HEK293 (cell line): Measurements from ENCODE around the gene OXA1L.

Experiments
- CTCF ChIA-PET: fragments of 350-600 bp; formaldehyde crosslinking; extraction: SDS; loops from one replicate; lab custom pipeline; 2021; ENCODE audit warnings: antibody characterized with exemption; lab: Yijun Ruan, JAX
- POLR2A ChIA-PET: fragments of 300-600 bp; formaldehyde crosslinking; extraction: SDS; loops from one replicate; lab custom pipeline; 2020; ENCODE audit warnings: antibody characterized with exemption, inconsistent platforms; lab: Yijun Ruan, JAX
- H3K27ac ChIP-seq: fragments of 200-500 bp; sonication (Bioruptor generic); 2 replicates; pipeline ENCODE4 v1.5.1; 2014; ENCODE audit warnings: low read depth, low read length, control low read depth, inconsistent platforms; ENCODE audit errors: extremely low read depth
- H3K36me3 ChIP-seq, 2 experiments: fragments of 200-500 bp in 1 of 2; sonication (Bioruptor generic) in 1 of 2; 1 replicate in 1 of 2; 2 replicates in 1 of 2; pipeline ENCODE4 v1.5.1; 2014 to 2017; ENCODE audit warnings: inconsistent platforms in 2 of 2, low read length in 2 of 2; ENCODE audit not compliant: control insufficient read depth in 2 of 2, insufficient read depth in 1 of 2
- H3K4me1 ChIP-seq: fragments of 200-500 bp; sonication (Bioruptor generic); 2 replicates; pipeline ENCODE4 v1.5.1; 2014; ENCODE audit warnings: mild to moderate bottlenecking, low read length, inconsistent platforms; ENCODE audit not compliant: control insufficient read depth, insufficient read depth
- H3K4me3 ChIP-seq: 2 replicates; pipeline ENCODE4 v1.5.1; 2011; ENCODE audit warnings: low read depth, mild to moderate bottlenecking, control low read depth, low read length, moderate library complexity
- H3K9me3 ChIP-seq: fragments of 200-500 bp; sonication (Bioruptor generic); 2 replicates; pipeline ENCODE4 v1.5.1; 2014; ENCODE audit warnings: low read depth, low read length, inconsistent platforms; ENCODE audit not compliant: control insufficient read depth, insufficient read depth
- ATF2 ChIP-seq: fragments of 450-650 bp; formaldehyde crosslinking; IDR thresholded peaks from 2 replicates; pipeline ENCODE4 v1.5.1; 2016; ENCODE audit warnings: missing biosample characterization, missing genetic modification characterization, low read depth
- CTCF ChIP-seq: fragments of 450-650 bp; formaldehyde crosslinking; IDR thresholded peaks from 2 replicates; pipeline ENCODE4 v1.5.1; 2016; ENCODE audit warnings: missing biosample characterization, missing genetic modification characterization
- HOXA7 ChIP-seq: sonication (generic); formaldehyde crosslinking; IDR thresholded peaks from 2 replicates; pipeline ENCODE4 v1.8.1; 2022; ENCODE audit warnings: missing genetic modification reagents, borderline replicate concordance
- INSM2 ChIP-seq: fragments of 450-650 bp; formaldehyde crosslinking; IDR thresholded peaks from 2 replicates; pipeline ENCODE4 v1.5.1; 2016; ENCODE audit warnings: missing biosample characterization, missing genetic modification characterization
- OSR2 ChIP-seq: fragments of 450-650 bp; formaldehyde crosslinking; IDR thresholded peaks from 2 replicates; pipeline ENCODE4 v1.5.1; 2016; ENCODE audit warnings: missing biosample characterization, missing genetic modification characterization
- YY1 ChIP-seq: fragments of 450-650 bp; formaldehyde crosslinking; IDR thresholded peaks from 2 replicates; pipeline ENCODE4 v1.5.1; 2018; ENCODE audit warnings: missing biosample characterization, missing genetic modification characterization
- ZBTB10 ChIP-seq: fragments of 450-650 bp; formaldehyde crosslinking; IDR thresholded peaks from 2 replicates; pipeline ENCODE4 v1.5.1; 2016; ENCODE audit warnings: missing biosample characterization, missing genetic modification characterization
- ZNF10 ChIP-seq: fragments of 450-650 bp; formaldehyde crosslinking; IDR thresholded peaks from 2 replicates; pipeline ENCODE4 v1.5.1; 2017; ENCODE audit warnings: missing biosample characterization, missing genetic modification characterization
- ZNF121 ChIP-seq: fragments of 450-650 bp; formaldehyde crosslinking; IDR thresholded peaks from 2 replicates; pipeline ENCODE4 v1.5.1; 2016; ENCODE audit warnings: missing biosample characterization, missing genetic modification characterization
- ZNF138 ChIP-seq: fragments of 450-650 bp; formaldehyde crosslinking; IDR thresholded peaks from 2 replicates; pipeline ENCODE4 v1.5.1; 2016; ENCODE audit warnings: missing biosample characterization, missing genetic modification characterization, borderline replicate concordance
- ZNF16 ChIP-seq: fragments of 450-650 bp; formaldehyde crosslinking; IDR thresholded peaks from 2 replicates; pipeline ENCODE4 v1.5.1; 2016; ENCODE audit warnings: low read depth, missing biosample characterization, missing genetic modification characterization
- ZNF2 ChIP-seq: fragments of 450-650 bp; formaldehyde crosslinking; IDR thresholded peaks from 2 replicates; pipeline ENCODE4 v1.5.1; 2016; ENCODE audit warnings: missing biosample characterization, missing genetic modification characterization
- ZNF223 ChIP-seq: fragments of 450-650 bp; formaldehyde crosslinking; IDR thresholded peaks from 2 replicates; pipeline ENCODE4 v1.5.1; 2016; ENCODE audit warnings: missing biosample characterization, missing genetic modification characterization
- ZNF24 ChIP-seq: fragments of 450-650 bp; formaldehyde crosslinking; IDR thresholded peaks from 2 replicates; pipeline ENCODE4 v1.5.1; 2016; ENCODE audit warnings: missing biosample characterization, missing genetic modification characterization
- ZNF274 ChIP-seq, 2 experiments: fragments of 200-500 bp in 1 of 2; fragments of 450-650 bp in 1 of 2; sonication (Bioruptor generic) in 1 of 2; formaldehyde crosslinking in 1 of 2; IDR thresholded peaks; 2 replicates each; pipeline versions ENCODE4 v1.5.1 to v1.6.1; 2014 to 2016; ENCODE audit warnings: borderline replicate concordance in 1 of 2, inconsistent platforms in 1 of 2, low read length in 1 of 2, missing biosample characterization in 1 of 2, missing genetic modification characterization in 1 of 2
- ZNF404 ChIP-seq: fragments of 450-650 bp; formaldehyde crosslinking; IDR thresholded peaks from 2 replicates; pipeline ENCODE4 v1.5.1; 2017; ENCODE audit warnings: missing biosample characterization, missing genetic modification characterization
- ZNF433 ChIP-seq: fragments of 450-650 bp; formaldehyde crosslinking; IDR thresholded peaks from 2 replicates; pipeline ENCODE4 v1.5.1; 2016; ENCODE audit warnings: missing biosample characterization, missing genetic modification characterization, low read depth
- ZNF514 ChIP-seq: fragments of 450-650 bp; formaldehyde crosslinking; IDR thresholded peaks from 2 replicates; pipeline ENCODE4 v1.5.1; 2016; ENCODE audit warnings: missing biosample characterization, missing genetic modification characterization
- ZNF530 ChIP-seq: fragments of 450-650 bp; formaldehyde crosslinking; IDR thresholded peaks from 2 replicates; pipeline ENCODE4 v1.5.1; 2016; ENCODE audit warnings: low read depth, missing biosample characterization, missing genetic modification characterization
- ZNF830 ChIP-seq: fragments of 450-650 bp; IDR thresholded peaks from 2 replicates; pipeline ENCODE4 v1.5.0; 2018; ENCODE audit warnings: missing biosample characterization, missing genetic modification characterization, low read depth, mild to moderate bottlenecking, moderate library complexity
- ZSCAN18 ChIP-seq: fragments of 450-650 bp; formaldehyde crosslinking; IDR thresholded peaks from 2 replicates; pipeline ENCODE4 v1.5.1; 2016; ENCODE audit warnings: missing biosample characterization, missing genetic modification characterization
- ZXDB ChIP-seq: fragments of 450-650 bp; formaldehyde crosslinking; IDR thresholded peaks from 2 replicates; pipeline ENCODE4 v1.5.1; 2016; ENCODE audit warnings: missing biosample characterization, missing genetic modification characterization

The OXA1L gene

GRCh38 chr14:22812744-22813143 lies 46.3 kb downstream of the OXA1L start:
- Histone ChIP-seq H3K4me1 (no peaks in the 10 kb centered on the region), H3K4me3 (no peak overlapping the region), H3K36me3 (no peaks in the 10 kb centered on the region), H3K27ac (no peak overlapping the region), H3K9me3 (no peaks in the 10 kb centered on the region)
- no peak for TF ChIP-seq ZNF530 (tag by site-specific recombination)
- TF ChIP-seq OSR2 (tag by site-specific recombination), result no peak
- TF ChIP-seq ZNF16 (tag by site-specific recombination), result no peak
- TF ChIP-seq ZNF830, result no peak
- TF ChIP-seq HOXA7 (CRISPR knock-in tag), result no peak
- no peak for TF ChIP-seq ZNF10
- no peak for TF ChIP-seq YY1 (tag by site-specific recombination)
- no peak for TF ChIP-seq ZNF121 (tag by site-specific recombination)
- TF ChIP-seq ZNF2 (tag by site-specific recombination), result no peak
- ChIA-PET POLR2A (interaction anchor here (0.6 kb wide), 1 partner anchor 76 kb away, joined by 3 read pairs; no protein-coding TSS in a partner anchor), CTCF (interaction anchor here (0.5 to 1.8 kb wide), 5 partner anchors 10 to 262 kb away, joined by 3 to 9 read pairs (median 3); no protein-coding TSS in a partner anchor)

- POLR2A ChIA-PET, result interaction anchor here (0.6 to 0.7 kb wide), 2 partner anchors 77 to 78 kb away, joined by 3 to 5 read pairs; no protein-coding TSS in a partner anchor
- Histone ChIP-seq H3K4me3 (no peak overlapping the region), H3K36me3 (no peaks in the 10 kb centered on the region), H3K9me3 (no peaks in the 10 kb centered on the region), H3K27ac (no peak overlapping the region), H3K4me1 (no peaks in the 10 kb centered on the region)
- CTCF ChIA-PET, result interaction anchor here (0.5 to 1.8 kb wide), 5 partner anchors 10 to 262 kb away, joined by 3 to 9 read pairs (median 3); no protein-coding TSS in a partner anchor
- no peak for TF ChIP-seq ZNF138 (tag by site-specific recombination)
- no peak for TF ChIP-seq ZSCAN18 (tag by site-specific recombination)
- TF ChIP-seq ZNF404 (tag by site-specific recombination), result no peak
- TF ChIP-seq ZNF433, result no peak
- no peak for TF ChIP-seq INSM2 (tag by site-specific recombination)
- TF ChIP-seq ZNF274 (IDR thresholded peaks at IDR 0.05; ENCODE audit: low read length), result no peak
- TF ChIP-seq ZNF274 (tag by site-specific recombination; IDR thresholded peaks at IDR 0.05; ENCODE audit: borderline replicate concordance), result no peak
- no peak for TF ChIP-seq CTCF (tag by site-specific recombination)
These were observed 46.7 kb downstream of the OXA1L start for GRCh38 chr14:22813145-22813544.

GRCh38 chr14:22814373-22814772 lies 47.9 kb downstream of the OXA1L start:
- H3K36me3 ChIP-seq, result no peaks in the 10 kb centered on the region
- POLR2A ChIA-PET, result interaction anchor here (1.1 kb wide), 1 partner anchor 48 kb away, joined by 3 read pairs; the partner anchor contains the start of gene OXA1L
- H3K4me1 ChIP-seq, result no peaks in the 10 kb centered on the region
- CTCF ChIA-PET, result interaction anchor here (0.5 to 0.7 kb wide), 2 partner anchors 18 to 101 kb away, joined by 4 read pairs; no protein-coding TSS in a partner anchor
- H3K4me3 ChIP-seq, result no peak overlapping the region
- no peaks in the 10 kb centered on the region for H3K9me3 ChIP-seq
- no peak overlapping the region for H3K27ac ChIP-seq
- TF ChIP-seq ATF2, result no peak
- no peak for TF ChIP-seq ZNF223 (tag by site-specific recombination)
- no peak for TF ChIP-seq ZNF24 (tag by site-specific recombination)
- TF ChIP-seq ZNF514 (tag by site-specific recombination), result no peak
- TF ChIP-seq ZXDB (tag by site-specific recombination), result no peak
- TF ChIP-seq ZBTB10 (tag by site-specific recombination), result no peak
